Large intestine (tissue), 3 donors: Measurements from ENCODE around the gene SCGB1A1. TPM values are rescaled to one million over a fixed set of nuclear protein-coding genes. Genes with fewer than 3 reads are reported as not detected.

Experiments used
- DNase-seq, 2 donors: peaks; one replicate each; pipeline versions ENCODE4 v3.0.0 to v3.0.0-alpha.2; 2013
- H3K27ac ChIP-seq: one replicate; pipeline ENCODE4 v1.5.1; 2013; ENCODE audit warnings: low read length
- H3K27me3 ChIP-seq: 2 replicates; pipeline ENCODE4 v1.6.1; 2013; ENCODE audit warnings: low read length; ENCODE audit not compliant: control insufficient read depth, insufficient read depth
- H3K36me3 ChIP-seq: 2 replicates; pipeline ENCODE4 v1.6.1; 2013; ENCODE audit warnings: low read length; ENCODE audit not compliant: control insufficient read depth, insufficient read depth
- H3K4me1 ChIP-seq: one replicate; pipeline ENCODE4 v1.6.1; 2013; ENCODE audit warnings: low read length; ENCODE audit not compliant: control insufficient read depth, insufficient read depth
- H3K4me3 ChIP-seq: one replicate; pipeline ENCODE4 v1.5.1; 2013; ENCODE audit warnings: low read length
- H3K9me3 ChIP-seq: one replicate; pipeline ENCODE4 v1.6.1; 2013; ENCODE audit warnings: mild to moderate bottlenecking, low read depth, low read length, moderate library complexity; ENCODE audit not compliant: control insufficient read depth
- WGBS: methylation state at CpG from one replicate; pipeline ENCODE4 v1.1.5; 2013; ENCODE audit warnings: low lambda C conversion rate; ENCODE audit not compliant: insufficient coverage; 5-methylcytosine and 5-hydroxymethylcytosine counted together
- polyA plus RNA-seq: library from polyadenylated mRNA; unstranded; fragments of 120-200 nt; gene quantifications from one replicate; pipeline ENCODE4 v1.2.1, GENCODE V29; 2013

Gene SCGB1A1
- polyA plus RNA-seq, 1 donor: not detected

DNA sequence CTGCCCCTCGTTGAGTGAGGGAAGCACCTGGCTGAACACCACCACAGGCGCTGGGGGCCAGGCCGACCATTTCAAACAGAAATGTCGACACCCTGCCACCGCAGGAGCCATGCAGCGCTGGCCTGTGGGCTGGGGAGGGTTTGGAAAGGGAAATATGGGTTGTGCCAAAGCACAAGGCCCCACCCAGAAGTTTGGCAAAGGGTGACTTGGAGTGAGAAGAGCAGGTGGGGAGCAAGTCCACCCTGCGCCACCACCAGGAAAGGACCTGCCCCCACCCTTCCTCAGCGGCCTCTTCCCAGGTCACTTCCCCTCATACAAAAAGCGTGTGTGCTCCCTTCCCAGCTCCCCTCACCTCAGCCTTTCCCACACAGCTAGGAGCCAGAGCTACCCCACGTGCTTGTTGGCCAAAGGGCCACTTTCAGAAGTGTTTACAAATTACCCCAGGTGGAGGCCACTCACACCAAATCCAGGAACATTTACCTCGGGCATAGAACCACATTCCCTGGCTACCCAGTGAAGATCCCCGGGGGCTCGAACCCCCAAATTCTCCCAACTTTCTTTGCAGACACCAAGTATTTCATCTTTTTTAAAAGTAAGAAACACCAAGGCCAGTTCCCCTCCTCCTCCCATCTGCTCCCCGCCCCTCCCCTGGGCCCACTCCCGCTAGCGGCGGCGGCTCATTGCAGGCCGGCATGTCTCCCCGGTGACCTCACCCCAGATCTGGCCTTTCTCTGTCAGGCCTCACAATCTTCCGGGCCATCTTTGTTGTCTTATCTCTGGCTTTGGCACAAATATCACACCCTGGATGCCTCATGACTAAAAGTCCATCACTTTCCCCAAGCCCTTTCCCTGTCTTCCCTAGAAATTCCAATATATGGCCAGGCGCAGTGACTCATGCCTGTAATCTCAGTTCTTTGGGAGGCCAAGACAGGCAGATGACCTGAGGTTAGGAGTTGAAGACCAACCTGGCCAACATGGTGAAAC lies 20.5 kb upstream of the SCGB1A1 start:
- H3K4me1 ChIP-seq: peaks cover 31% of the 10 kb centered on the region
- DNase-seq: peak in 1 of 2 donors; percentile 50
- no peak overlapping the region for H3K27ac ChIP-seq
- H3K27me3 ChIP-seq: no peaks in the 10 kb centered on the region
- H3K36me3 ChIP-seq: no peaks in the 10 kb centered on the region
- 40% methylated on average over 1 of the region's 22 CpGs for WGBS
- no peak overlapping the region for H3K4me3 ChIP-seq
- H3K9me3 ChIP-seq: no peaks in the 10 kb centered on the region

DNA sequence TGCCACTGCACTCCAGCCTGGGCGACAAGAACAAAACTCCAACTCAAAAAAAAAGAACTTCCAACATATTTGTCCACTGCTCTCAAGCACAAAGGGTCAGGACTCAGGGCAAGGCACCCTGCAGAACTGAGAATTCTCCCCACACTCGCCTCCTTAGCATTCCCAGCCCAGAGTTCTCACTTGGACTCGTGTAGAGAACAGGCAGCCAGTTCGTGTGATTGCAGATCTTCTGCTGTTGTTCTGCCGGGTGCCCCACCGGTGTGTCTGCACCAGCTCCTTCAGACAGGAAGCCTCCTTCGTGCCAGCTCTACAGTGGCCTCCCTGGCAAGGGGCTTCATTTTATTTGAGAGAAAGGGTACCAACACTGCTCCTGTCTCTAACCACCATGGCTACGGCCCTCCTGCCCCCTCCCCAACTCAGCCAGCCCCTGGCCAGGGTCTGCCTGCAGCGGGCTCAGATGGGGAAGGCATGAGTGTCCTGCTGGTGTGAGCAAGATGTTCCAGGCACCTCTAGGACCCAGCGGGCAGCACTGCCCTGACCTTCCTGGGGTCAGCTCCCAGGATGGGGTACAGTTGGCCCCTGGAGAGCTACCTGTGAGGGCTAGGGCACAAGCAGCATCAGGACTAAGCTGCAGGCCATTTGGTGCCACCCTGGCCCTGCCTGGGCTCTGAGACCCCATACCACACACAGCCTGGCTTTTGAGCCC lies 19.5 kb upstream of the SCGB1A1 start:
- Histone ChIP-seq H3K27me3 (no peaks in the 10 kb centered on the region), H3K9me3 (no peaks in the 10 kb centered on the region), H3K4me3 (no peak overlapping the region), H3K27ac (peak overlapping the region; percentile 77), H3K36me3 (no peaks in the 10 kb centered on the region), H3K4me1 (peaks cover 31% of the 10 kb centered on the region)
- WGBS: no CpG with 5 or more reads among the region's 10 CpGs
- no peak for DNase-seq

DNA sequence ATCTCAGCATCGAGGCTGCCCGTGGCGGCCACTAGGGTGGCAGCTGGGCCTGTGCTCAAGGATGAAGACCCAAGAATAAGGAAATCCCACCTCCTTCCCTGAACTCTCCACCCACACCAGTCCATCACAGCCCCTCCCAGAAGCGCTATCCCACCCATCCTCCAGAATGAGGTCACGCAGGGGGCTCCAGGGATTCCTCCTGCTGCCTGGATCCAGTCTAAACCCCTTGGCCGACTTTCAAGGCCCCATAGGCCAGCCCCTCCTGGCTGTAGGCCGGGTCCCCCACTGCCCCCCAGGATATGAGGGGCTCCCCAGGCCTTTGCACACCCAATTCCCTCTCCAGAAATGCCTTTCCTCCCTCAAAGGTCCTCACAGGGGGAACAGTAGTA lies 19.0 kb upstream of the SCGB1A1 start:
- peaks cover 34% of the 10 kb centered on the region for H3K4me1 ChIP-seq
- H3K27ac ChIP-seq: peak overlapping the region; percentile 77
- WGBS: no CpG with 5 or more reads among the region's 7 CpGs

DNA sequence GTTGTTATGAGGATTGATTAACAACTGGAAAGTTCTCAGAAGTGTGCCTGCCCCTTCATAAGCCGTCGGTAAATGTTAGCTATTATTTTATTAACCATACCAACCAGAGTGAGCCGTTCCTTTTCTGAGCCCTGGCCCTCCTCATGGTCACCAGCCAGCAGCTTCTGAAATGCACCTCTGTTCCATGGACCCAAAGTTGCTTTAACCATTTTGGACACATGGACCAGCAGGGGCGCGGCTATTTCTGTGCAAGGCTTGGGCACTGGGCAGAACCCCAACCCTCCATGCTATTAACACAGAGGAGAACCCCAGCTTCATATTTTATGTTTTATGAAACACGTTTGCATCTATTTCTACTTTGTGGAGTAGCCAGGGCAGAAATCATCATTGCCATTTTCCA lies 18.6 kb upstream of the SCGB1A1 start:
- Histone ChIP-seq H3K36me3 (no peaks in the 10 kb centered on the region), H3K27me3 (no peaks in the 10 kb centered on the region), H3K27ac (peak overlapping the region; percentile 77), H3K4me3 (no peak overlapping the region), H3K4me1 (peaks cover 35% of the 10 kb centered on the region), H3K9me3 (no peaks in the 10 kb centered on the region)
- no CpG with 5 or more reads among the region's 6 CpGs for WGBS
- no peak for DNase-seq

More for the DNA sequence above, 19.0 kb upstream of the SCGB1A1 start:
- peak in 1 of 2 donors; percentile 38 for DNase-seq
- Histone ChIP-seq H3K9me3 (no peaks in the 10 kb centered on the region), H3K36me3 (no peaks in the 10 kb centered on the region), H3K4me3 (no peak overlapping the region), H3K27me3 (no peaks in the 10 kb centered on the region)

DNA sequence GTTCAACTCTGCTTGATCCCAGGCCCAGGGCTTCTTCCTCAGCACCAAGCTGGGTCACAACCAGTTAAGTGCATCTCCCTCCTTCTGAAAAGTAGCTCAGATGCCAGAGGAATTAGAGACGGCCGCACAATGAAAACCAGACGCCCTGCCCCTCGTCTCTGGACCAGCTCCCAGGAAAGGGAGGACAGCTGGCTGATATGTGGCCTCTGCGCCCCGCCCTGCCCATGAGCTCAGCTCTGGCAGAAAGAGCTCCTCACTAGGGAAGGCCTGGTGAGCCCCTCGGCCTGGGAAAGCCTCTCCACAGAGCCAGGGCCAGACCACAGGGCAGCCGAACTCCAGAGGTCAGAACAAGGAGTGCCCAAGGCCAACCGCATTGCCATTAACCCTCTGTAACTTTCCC lies 18.1 kb upstream of the SCGB1A1 start:
- Histone ChIP-seq H3K27me3 (no peaks in the 10 kb centered on the region), H3K9me3 (no peaks in the 10 kb centered on the region), H3K27ac (peak overlapping the region; percentile 77), H3K36me3 (no peaks in the 10 kb centered on the region), H3K4me3 (no peak overlapping the region), H3K4me1 (peaks cover 35% of the 10 kb centered on the region)
- peak; percentile 60 to 64 for DNase-seq
- WGBS: no CpG with 5 or more reads among the region's 9 CpGs

DNA sequence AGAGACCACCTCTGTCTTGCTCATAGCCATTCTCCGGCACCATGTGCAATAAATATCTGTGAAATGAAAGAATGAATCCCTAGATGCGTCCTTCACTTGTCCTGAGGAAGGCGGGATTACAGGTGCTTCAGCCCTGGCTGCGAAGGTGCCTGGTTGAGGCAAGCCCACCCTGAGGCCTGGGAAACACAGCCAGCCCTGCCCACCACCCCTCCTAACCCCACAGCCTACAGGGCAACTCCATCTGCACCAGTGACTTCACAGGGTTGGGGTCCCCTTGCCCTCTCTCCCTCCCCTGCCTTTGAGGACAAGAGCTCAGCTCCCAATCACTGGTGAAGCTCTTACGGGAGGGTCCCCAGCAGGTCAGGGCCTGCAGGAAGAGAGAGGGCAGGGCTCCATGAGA lies 17.5 kb upstream of the SCGB1A1 start:
- Histone ChIP-seq H3K4me1 (peaks cover 34% of the 10 kb centered on the region), H3K36me3 (no peaks in the 10 kb centered on the region), H3K27me3 (no peaks in the 10 kb centered on the region), H3K9me3 (no peaks in the 10 kb centered on the region), H3K4me3 (no peak overlapping the region), H3K27ac (peak overlapping the region; percentile 41)
- no peak for DNase-seq
- WGBS: 80% methylated on average over 1 of the region's 5 CpGs

DNA sequence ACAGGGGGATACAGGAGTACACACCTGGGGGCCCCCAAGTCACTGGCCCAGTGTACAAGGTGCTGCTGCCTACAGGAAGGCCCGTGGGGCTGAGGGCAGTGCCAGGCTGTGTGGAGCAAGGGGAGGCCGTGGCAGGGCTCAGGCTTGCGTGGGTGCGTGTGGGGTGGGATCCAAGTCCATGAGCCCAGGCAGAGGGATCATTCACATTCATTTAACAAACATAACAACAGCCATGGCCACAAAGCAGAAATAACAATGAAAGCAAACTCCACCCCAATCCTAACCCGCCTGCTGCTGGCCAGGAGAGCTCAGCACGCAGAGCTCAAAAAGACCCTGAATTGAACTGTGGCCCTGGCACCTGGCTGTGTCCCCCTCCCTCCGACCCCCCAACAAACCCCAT lies 17.0 kb upstream of the SCGB1A1 start:
- no peak for DNase-seq
- H3K36me3 ChIP-seq: no peaks in the 10 kb centered on the region
- H3K9me3 ChIP-seq: no peaks in the 10 kb centered on the region
- H3K4me1 ChIP-seq: peaks cover 29% of the 10 kb centered on the region
- H3K4me3 ChIP-seq: no peak overlapping the region
- H3K27me3 ChIP-seq: no peaks in the 10 kb centered on the region
- H3K27ac ChIP-seq: peak overlapping the region; percentile 41
- WGBS: no CpG with 5 or more reads among the region's 7 CpGs

DNA sequence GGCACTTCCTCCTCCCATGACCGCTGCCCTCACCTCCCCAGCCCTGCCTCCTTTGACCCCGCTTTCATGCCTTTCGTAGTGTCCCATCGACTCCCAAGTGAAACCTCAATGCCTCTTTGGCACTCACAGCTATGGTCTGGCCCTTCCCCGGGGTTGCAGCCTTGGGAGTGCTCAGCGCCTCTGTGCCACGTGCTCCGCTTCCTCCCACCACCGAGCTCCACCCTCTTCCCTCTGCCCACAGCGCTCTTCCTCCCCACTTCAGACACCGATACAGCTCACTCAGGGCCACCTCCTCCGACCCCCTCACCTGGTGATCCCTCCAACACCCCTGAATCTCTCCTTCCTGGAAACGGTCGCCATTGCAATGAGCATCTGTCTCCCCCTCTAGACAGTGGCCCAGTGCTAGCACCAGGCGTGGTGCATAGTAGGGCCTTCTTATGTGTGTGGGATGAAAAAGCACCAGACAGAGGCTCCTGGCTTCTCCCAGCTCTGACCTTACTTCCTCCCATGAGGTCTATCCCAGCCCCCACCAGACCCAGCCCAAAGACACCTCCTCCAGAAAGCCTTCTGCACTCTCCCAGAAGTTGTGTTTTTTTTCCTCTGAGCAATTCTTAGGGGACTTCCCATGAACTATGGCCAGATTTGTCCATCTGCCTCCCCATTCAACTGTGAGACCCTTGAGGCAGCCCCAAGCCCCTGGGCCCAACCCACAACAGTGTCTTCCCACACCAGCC lies 16.4 kb upstream of the SCGB1A1 start:
- H3K4me1 ChIP-seq: peaks cover 28% of the 10 kb centered on the region
- WGBS: 20% methylated on average over 1 of the region's 15 CpGs
- no peak overlapping the region for H3K27ac ChIP-seq

DNA sequence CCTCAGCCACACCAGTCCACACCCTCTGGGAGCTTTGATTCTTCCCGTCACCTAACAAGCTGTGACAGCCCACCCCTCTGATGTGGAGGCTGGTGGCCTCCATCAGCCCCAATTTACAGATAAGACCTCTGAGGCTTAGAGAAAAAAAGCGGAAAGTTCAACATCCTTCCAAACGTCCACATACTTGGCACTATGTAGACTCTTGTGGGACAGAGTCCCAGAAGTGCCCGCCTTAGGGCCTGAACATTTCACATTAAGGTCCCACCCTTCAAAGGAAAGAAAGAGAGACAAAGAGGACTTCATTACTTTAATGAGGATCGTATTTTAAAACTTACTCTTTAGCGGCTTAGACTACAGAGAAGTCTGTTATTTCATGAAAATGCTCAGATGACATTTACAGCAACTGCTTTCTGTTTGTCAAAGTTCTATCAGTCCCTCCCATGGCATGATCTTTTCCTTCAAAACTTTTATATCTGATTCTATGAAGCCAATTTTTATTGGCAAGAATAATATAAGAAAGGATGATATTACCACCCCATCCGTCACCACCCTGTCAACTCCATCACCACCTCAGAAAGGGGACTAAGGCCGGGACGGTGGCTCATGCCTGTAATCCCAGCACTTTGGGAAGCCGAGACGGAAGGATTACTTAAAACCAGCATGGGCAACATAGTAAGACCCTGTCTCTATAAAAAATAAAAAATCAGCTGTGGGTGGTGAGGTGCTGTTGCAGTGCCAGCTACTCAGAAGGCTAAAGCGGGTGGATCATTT lies 15.7 kb upstream of the SCGB1A1 start:
- Histone ChIP-seq H3K9me3 (no peaks in the 10 kb centered on the region), H3K27ac (no peak overlapping the region), H3K4me1 (peaks cover 24% of the 10 kb centered on the region), H3K27me3 (no peaks in the 10 kb centered on the region), H3K36me3 (no peaks in the 10 kb centered on the region), H3K4me3 (no peak overlapping the region)
- DNase-seq: no peak
- 90% methylated on average over 4 of the region's 12 CpGs for WGBS

More for the DNA sequence above, 16.4 kb upstream of the SCGB1A1 start:
- Histone ChIP-seq H3K9me3 (no peaks in the 10 kb centered on the region), H3K27me3 (no peaks in the 10 kb centered on the region), H3K4me3 (no peak overlapping the region), H3K36me3 (no peaks in the 10 kb centered on the region)
- DNase-seq: no peak
